CD4-positive, alpha-beta T cell treated with Interleukin-17A for 4 hours (primary cell): ENCODE results near the gene SFXN4.
"Not testable (repeated sequence)": the region's sequence is repeated elsewhere in the genome, so short reads cannot be mapped to it uniquely, and the experiment has no call there.

Experiments
- DNase-seq: peaks from one replicate; pipeline ENCODE4 v3.0.0-alpha.2; 2020; ENCODE audit warnings: mixed read lengths

SFXN4 gene

GRCh38 chr10:119139464-119140067 is 25.9 kb downstream of the SFXN4 start:
- DNase-seq, result peak; percentile 67

- DNase-seq, result no peak
These were observed 26.9 kb downstream of the SFXN4 start for GRCh38 chr10:119138346-119139306.

DNA sequence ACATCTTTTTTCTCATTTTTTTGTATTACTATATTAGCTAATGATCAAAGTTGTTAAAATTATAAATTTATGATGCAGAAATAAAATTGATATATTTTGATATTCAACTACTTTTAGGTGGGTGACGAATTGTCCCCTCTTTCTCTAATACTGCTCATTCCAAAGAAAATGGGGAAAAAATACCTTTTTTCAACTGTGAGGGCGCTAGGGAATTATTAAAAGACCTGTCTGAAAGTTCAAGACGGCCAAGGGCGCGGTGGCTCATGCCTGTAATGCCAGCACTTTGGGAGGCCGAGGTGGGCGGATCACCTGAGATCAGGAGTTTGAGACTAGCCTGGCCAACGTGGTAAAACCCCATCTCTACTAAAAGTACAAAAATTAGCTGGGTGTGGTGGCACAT is 27.6 kb downstream of the SFXN4 start:
- DNase-seq, result not testable (repeated sequence)

DNA sequence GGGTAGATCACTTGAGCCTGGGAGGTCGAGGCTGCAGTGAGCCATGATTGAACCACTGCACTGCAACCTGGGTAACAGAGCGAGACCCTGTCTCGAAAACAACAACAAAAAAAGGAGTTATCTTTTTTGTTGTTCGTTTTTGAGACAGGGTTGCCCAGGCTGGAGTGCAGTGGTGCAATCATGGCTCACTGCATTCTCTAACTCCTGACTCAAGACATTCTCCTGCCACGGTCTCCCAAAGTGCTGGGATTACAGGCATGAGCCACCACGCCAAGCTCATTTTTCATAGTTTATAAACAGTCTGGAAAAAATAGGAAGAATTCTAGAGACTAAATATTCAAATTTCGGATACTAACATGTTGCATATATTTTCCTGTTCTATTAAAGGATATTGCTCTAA is 29.4 kb downstream of the SFXN4 start:
- no peak for DNase-seq

DNA sequence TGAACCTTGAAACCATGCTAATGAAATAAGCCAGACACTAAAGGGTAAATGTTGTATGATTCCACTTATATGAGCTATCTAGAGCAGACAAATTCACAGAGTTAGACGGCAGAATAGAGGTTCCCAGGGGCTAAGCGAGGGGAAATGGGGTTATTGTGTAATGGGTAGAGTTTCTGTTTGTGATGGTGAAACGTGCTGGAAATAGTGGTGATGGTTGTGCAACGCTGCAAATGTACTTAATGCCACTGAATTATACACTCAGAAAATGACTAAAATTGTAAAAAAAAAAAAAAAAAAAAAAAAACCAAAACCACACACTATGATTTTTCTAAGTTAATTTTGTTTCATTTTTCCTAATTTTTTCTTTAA is 30.0 kb downstream of the SFXN4 start:
- DNase-seq, result no peak

DNA sequence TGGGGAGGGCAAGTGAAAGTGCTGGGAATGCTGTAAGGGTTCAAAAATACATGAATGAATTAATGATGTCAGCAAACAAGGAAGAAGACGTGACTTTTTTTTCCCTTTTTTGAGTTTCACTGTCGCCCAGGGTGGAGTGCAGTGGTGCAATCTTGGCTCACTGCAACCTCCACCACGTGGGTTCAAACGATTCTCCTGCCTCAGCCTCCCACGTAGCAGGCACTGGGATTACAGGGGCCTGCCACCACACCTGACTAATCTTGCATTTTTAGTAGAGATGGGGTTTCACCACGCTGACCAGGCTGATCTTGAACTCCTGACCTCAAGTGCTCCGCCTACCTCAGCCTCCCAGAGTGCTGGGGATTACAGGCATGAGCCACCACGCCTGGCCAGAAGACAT is 31.6 kb downstream of the SFXN4 start:
- DNase-seq, result no peak

DNA sequence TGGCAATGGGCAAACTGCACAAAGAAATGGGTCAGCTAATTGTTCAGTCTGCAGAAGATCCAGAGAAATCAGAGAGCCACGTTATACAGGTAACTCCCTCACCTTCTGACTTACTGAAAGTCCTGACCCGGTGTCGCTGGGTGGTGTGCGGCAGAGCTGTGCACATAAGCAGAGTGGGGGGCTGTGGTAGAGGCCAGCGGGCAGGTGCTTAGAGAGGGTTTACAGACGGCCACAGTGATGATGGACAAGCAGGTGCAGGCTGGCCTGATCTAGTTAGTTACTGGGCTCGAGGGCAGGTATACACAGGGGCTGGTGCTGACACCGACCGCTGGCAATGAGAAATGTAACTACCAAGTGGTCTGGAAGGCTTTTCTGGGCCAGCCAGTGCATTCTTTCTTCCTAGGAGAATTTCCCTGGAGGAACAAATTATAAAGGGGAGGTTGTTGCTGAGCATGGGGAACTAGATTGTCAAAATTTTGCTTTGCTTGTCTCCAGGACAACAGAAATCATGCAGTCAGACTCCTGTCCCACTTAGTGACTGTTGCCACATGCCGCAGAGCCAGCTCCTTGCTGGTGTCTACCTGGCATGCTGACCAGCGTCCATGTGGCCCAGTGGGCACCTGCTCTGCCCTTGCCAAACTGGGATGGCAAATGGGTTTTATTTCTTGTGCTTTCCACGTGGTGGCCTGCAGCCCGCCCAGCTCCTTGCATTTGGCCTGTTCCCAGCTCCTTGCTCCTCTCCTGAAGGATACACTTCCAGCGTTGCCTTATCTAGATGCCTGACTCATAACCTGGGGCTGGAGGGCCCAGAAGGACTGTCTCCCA is 32.8 kb downstream of the SFXN4 start:
- no peak for DNase-seq

- peak; percentile 35 for DNase-seq
These were observed 33.8 kb downstream of the SFXN4 start for GRCh38 chr10:119131512-119132240.

GRCh38 chr10:119129721-119130120 is 35.8 kb downstream of the SFXN4 start:
- DNase-seq, result no peak

GRCh38 chr10:119125942-119126341 is 39.6 kb downstream of the SFXN4 start:
- no peak for DNase-seq

- no peak for DNase-seq
These were observed 44.6 kb downstream of the SFXN4 start for GRCh38 chr10:119120875-119121274.

GRCh38 chr10:119120413-119120867 is 45.1 kb downstream of the SFXN4 start:
- no peak for DNase-seq

DNA sequence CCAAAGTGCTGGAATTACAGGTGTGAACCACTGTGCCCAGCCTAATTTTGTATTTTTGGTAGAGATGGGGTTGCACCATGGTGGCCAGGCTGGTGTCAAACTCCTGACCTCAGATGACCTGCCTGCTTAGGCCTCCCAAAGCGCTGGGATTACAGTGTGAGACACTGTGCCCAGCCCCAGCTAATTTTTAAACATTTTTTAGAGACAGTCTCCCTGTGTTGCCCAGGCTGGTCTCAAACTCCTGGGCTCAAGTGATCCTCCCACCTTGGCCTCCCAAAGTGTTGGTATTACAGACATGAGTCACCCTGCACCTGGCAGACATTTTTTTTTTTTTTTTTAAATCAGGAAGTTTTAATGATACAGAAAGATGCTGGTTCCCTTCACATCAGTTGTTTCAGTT is 46.1 kb downstream of the SFXN4 start:
- DNase-seq, result no peak

DNA sequence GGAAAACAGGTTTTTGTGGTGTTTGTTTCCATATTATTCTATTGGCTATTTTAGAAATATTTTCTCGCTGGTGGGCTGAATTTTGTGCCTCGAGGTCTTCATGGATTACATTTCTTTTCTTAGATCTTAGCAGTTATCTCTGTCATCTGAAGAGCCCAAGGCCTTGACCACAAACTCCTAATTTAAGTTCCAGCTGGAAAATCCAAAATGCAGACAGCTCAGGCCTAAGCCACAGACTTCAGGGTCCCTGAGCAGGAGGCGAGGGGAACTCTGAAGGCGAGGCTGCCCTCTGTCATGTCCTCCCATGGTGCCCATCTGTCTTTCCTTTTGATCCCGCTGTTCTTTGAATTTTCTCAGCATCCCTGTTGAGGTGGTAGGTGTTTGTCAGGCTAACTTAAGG is 47.3 kb downstream of the SFXN4 start:
- no peak for DNase-seq

DNA sequence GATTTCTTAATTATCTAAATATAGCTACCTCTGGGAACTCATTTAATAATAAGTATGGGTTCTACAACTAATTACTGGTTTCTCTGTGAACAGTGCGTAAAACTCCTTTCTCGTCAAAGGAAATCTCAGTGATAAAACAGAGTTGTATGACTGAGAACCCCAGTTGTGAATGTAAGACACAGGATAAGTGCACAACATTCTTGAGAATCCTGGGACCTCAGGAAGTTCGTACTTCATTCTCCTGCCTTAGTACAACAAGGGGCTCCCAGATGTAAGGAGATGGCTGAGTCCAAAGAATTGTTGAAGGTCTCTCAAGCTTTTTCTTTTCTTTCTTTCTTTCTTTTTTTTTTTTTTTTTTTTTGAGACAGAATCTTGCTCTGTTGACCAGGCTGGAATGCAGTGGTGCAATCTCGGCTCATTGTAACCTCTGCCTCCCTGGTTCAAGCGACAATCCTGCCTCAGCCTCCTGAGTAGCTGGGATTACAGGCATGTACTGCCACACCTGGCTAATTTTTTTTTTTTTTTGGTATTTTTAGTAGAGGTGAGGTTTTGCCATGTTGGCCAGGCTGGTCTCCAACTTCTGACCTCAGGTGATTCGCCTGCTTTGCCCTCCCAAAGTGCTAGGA is 49.1 kb downstream of the SFXN4 start:
- no peak for DNase-seq

DNA sequence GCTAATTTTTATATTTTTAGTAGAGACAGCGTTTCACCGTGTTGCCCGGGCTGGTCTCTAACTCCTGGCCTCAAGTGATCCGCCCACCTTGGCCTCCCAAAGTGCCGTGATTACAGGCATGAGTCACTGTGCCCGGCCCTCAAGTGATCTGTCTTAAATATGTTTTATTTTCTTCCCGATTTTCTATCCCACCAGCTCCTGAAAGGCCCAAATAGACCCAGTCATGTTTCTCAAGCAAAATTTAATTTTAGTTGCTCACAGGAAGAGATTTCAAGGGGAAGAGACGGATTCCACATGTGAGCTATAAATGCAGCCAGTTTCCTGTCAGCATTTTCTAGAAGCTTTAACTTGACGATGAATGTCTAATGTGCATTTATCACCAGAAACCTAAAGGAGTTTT is 49.6 kb downstream of the SFXN4 start:
- no peak for DNase-seq

- no peak for DNase-seq
These were observed 51.5 kb downstream of the SFXN4 start for GRCh38 chr10:119113751-119114732.

DNA sequence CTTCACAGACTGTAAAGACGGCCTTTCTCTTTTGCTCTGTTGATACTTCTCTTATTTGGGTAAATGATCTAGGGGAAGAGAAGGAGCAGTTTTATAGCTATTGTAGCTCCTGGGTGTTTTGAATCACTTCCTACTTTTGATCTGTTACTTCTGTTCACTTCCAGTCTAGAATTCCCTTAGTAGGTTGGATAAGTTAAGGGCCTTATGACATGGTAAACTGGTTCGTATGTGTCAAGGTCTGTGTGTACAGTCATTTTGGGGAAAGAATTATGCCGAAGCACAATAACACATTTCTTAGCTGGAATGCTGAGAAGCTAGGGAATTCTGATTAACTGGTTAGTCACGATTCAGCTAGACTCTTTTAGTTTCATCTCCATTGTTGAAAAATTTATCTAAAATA is 53.5 kb downstream of the SFXN4 start:
- no peak for DNase-seq

DNA sequence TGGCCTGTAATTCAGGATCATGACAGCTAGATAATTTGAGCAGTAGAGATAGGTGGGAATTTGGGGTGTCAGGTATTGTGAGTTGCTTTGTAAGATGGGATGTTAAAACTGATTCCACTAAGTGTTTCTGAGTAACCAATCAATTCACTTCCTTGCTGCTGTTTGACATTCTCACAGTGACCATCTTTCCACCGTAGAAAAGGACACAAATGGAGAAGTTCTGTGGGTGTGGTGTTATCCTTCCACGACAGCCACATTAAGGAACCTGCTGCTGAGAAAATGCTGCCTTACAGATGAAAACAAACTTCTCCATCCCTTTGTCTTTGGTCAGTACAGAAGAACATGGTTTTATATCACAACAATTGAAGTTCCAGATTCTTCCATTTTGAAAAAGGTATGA is 57.7 kb downstream of the SFXN4 start:
- DNase-seq, result not testable (repeated sequence)

- not testable (repeated sequence) for DNase-seq
These were observed 58.4 kb downstream of the SFXN4 start for GRCh38 chr10:119107106-119107505.

DNA sequence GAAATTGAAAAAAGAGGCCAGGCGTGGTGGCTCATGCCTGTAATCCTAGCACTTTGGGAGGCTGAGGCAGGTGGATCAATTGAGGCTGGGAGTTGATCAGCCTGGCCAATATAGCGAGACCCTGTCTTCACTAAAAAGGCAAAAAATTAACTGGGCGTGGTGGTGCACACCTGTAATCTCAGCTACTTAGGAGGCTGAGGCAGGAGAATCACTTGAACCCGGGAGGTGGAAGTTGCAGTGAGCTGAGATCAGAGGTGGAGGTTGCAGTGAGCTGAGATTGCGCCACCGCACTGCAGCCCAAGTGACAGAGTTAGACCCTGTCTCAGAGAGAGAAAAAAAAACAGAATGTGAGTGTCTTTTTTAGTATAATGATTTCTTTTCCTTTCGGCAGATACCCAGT is 59.6 kb downstream of the SFXN4 start:
- not testable (repeated sequence) for DNase-seq
